Measurements from ENCODE around the gene SLC39A11.

SLC39A11 gene

DNA sequence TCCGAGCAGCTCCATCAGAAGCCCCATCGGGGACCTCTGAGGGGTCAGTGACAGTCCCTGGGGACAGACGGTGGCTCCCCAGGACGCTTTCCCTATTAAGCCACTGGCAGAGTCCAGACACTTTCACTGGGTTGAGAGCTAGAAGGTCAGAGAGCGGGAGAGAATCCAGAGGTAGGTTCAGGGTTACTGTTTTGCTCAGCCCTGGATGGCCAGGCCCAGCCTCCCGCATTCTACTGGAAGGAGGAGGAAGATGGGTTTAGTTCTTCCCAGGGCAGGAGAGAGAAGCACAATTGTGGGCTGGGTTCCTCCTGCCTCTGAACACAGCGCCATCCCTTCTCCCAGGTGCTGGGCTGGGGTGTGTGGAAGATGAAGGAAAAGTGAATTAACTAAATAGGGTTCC is 452.8 kb downstream of the SLC39A11 start:
- TF ChIP-seq NFIC (IDR thresholded peaks at IDR 0.05) (no peak), RAD21 (IDR thresholded peaks at IDR 0.05; ENCODE audit: low read depth) (no peak), EGR1 (IDR thresholded peaks at IDR 0.05) (no peak), FOXM1 (IDR thresholded peaks at IDR 0.05; ENCODE audit: borderline replicate concordance, low read depth) (no peak), CREB1 (IDR thresholded peaks at IDR 0.05; ENCODE audit: low read depth) (no peak), ZBTB7A (IDR thresholded peaks at IDR 0.05; ENCODE audit: low read depth) (no peak), YY1 (IDR thresholded peaks at IDR 0.05; ENCODE audit: low read depth) (no peak), TEAD4 (IDR thresholded peaks at IDR 0.05) (no peak), TAF1 (IDR thresholded peaks at IDR 0.05; ENCODE audit: low read depth) (no peak), EP300 (IDR thresholded peaks at IDR 0.05; ENCODE audit: borderline replicate concordance) (no peak), CEBPB (IDR thresholded peaks at IDR 0.05) (no peak), TCF12 (IDR thresholded peaks at IDR 0.05; ENCODE audit: low read depth) (no peak)
- TF ChIP-seq, protein P1, sequence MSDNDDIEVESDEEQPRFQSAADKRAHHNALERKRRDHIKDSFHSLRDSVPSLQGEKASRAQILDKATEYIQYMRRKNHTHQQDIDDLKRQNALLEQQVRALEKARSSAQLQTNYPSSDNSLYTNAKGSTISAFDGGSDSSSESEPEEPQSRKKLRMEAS (IDR thresholded peaks at IDR 0.05), result no peak
- TF ChIP-seq, protein P2, sequence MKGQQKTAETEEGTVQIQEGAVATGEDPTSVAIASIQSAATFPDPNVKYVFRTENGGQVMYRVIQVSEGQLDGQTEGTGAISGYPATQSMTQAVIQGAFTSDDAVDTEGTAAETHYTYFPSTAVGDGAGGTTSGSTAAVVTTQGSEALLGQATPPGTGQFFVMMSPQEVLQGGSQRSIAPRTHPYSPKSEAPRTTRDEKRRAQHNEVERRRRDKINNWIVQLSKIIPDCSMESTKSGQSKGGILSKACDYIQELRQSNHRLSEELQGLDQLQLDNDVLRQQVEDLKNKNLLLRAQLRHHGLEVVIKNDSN (IDR thresholded peaks at IDR 0.05), result no peak
- TF ChIP-seq, protein P3, sequence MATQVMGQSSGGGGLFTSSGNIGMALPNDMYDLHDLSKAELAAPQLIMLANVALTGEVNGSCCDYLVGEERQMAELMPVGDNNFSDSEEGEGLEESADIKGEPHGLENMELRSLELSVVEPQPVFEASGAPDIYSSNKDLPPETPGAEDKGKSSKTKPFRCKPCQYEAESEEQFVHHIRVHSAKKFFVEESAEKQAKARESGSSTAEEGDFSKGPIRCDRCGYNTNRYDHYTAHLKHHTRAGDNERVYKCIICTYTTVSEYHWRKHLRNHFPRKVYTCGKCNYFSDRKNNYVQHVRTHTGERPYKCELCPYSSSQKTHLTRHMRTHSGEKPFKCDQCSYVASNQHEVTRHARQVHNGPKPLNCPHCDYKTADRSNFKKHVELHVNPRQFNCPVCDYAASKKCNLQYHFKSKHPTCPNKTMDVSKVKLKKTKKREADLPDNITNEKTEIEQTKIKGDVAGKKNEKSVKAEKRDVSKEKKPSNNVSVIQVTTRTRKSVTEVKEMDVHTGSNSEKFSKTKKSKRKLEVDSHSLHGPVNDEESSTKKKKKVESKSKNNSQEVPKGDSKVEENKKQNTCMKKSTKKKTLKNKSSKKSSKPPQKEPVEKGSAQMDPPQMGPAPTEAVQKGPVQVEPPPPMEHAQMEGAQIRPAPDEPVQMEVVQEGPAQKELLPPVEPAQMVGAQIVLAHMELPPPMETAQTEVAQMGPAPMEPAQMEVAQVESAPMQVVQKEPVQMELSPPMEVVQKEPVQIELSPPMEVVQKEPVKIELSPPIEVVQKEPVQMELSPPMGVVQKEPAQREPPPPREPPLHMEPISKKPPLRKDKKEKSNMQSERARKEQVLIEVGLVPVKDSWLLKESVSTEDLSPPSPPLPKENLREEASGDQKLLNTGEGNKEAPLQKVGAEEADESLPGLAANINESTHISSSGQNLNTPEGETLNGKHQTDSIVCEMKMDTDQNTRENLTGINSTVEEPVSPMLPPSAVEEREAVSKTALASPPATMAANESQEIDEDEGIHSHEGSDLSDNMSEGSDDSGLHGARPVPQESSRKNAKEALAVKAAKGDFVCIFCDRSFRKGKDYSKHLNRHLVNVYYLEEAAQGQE (IDR thresholded peaks at IDR 0.05; ENCODE audit: low read depth), result no peak

DNA sequence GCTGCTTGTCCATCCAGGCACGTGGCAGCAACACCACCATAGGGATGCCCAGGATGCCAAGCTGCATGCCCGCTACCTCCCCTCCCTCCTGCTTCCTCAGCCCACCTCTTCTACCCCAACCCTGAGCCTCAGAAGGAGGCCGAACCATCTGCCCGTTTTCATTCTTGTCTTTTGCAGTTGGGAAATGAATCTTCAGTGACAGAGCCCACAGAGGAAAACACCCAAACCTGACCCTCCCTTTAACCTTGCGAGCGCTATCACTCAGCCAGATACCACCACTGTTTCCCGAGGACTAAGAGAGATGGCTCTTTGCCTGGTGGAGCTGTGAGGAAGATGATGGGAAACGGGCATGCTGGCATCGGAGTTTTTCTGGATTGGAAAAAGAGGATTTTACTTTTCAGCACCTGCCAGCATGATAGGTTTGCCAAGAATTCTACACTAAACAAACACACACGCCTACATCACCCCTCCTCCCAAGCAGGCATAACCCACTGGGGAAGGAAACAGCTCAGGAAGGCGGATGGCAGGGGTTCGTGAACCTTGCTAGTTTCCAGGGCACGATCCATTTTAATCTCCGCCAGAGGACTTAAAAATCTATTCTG is 457.4 kb downstream of the SLC39A11 start:
- TF ChIP-seq NFIC (IDR thresholded peaks at IDR 0.05) (peak; percentile 44; the same call in 1 of the 2 replicates), TEAD4 (IDR thresholded peaks at IDR 0.05) (no peak)

DNA sequence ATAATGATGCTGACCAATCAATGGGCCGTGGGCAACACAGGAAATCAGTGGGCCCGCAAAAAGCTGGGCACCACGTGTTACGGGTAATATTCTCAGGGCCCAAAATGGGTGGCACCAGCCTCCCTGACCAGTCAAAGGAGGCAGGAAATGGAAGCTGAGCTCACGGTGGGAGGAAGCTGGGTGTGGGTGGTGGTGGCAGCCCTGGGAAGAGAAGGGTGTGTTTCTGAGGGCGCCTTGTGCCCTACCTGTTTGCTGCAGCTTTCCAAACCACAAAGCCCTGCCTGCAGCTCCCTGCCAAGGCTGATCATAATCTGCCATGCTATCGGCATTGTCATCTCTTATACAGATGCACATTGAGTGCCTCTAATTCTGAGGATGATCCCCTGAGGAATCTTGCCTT is 457.9 kb downstream of the SLC39A11 start:
- TF ChIP-seq EGR1 (IDR thresholded peaks at IDR 0.05), result no peak
- TF ChIP-seq, protein P3 (IDR thresholded peaks at IDR 0.05; ENCODE audit: low read depth), result no peak
- TF ChIP-seq, protein P2 (IDR thresholded peaks at IDR 0.05), result no peak
- no peak for TF ChIP-seq RAD21 (IDR thresholded peaks at IDR 0.05; ENCODE audit: low read depth)
- TF ChIP-seq, protein P1 (IDR thresholded peaks at IDR 0.05), result no peak
- TF ChIP-seq EP300 (IDR thresholded peaks at IDR 0.05; ENCODE audit: borderline replicate concordance), result no peak
- no peak for TF ChIP-seq NFIC (IDR thresholded peaks at IDR 0.05)
- TF ChIP-seq CREB1 (IDR thresholded peaks at IDR 0.05; ENCODE audit: low read depth), result no peak
- TF ChIP-seq ZBTB7A (IDR thresholded peaks at IDR 0.05; ENCODE audit: low read depth), result no peak

GRCh38 chr17:72631949-72632684 is 460.4 kb downstream of the SLC39A11 start:
- TF ChIP-seq, protein P3 (IDR thresholded peaks at IDR 0.05; ENCODE audit: low read depth), result no peak
- TF ChIP-seq TAF1 (IDR thresholded peaks at IDR 0.05; ENCODE audit: low read depth), result no peak
- TF ChIP-seq CEBPB (IDR thresholded peaks at IDR 0.05), result no peak
- TF ChIP-seq, protein P2 (IDR thresholded peaks at IDR 0.05), result peak; percentile 71
